Measurements from ENCODE around the gene MTHFSD. TPM values are rescaled to one million over a fixed set of nuclear protein-coding genes. Genes with fewer than 3 reads are reported as not detected.

The MTHFSD gene
- total RNA-seq, 2 donors from 2014 or later: 15.4 to 23.7 TPM

- intact Hi-C loops (cut with DNase I): no loop called here
- Histone ChIP-seq H3K27ac (no peak overlapping the region), H3K27me3 (no peaks in the 10 kb centered on the region), H3K9me3 (no peaks in the 10 kb centered on the region), H3K4me1 (no peaks in the 10 kb centered on the region), H3K36me3 (no peaks in the 10 kb centered on the region), H3K9ac (ENCODE audit: low read depth in 2 of 2, low read length in 2 of 2) (peak overlapping the region in 1 of 2 donors; percentile 18), H3K4me3 (no peak overlapping the region)
- no peak for DNase-seq
- TF ChIP-seq CTCF (IDR thresholded peaks at IDR 0.05): no peak
Observed at GRCh38 chr16:86531641-86532525, 23.2 kb downstream of the MTHFSD start.

GRCh38 chr16:86531191-86531545, 23.9 kb downstream of the MTHFSD start:
- no peak overlapping the region for H3K4me3 ChIP-seq
- no peak overlapping the region for H3K27ac ChIP-seq
- DNase-seq: peak; percentile 57
- no peak for TF ChIP-seq CTCF (IDR thresholded peaks at IDR 0.05)
- H3K4me1 ChIP-seq: no peaks in the 10 kb centered on the region
- H3K27me3 ChIP-seq: no peaks in the 10 kb centered on the region
- no peak overlapping the region for H3K9ac ChIP-seq (ENCODE audit: low read depth in 2 of 2, low read length in 2 of 2)
- H3K9me3 ChIP-seq: no peaks in the 10 kb centered on the region
- intact Hi-C loops (cut with DNase I): no loop called here
- no peaks in the 10 kb centered on the region for H3K36me3 ChIP-seq

- Histone ChIP-seq H3K9ac (ENCODE audit: low read depth in 2 of 2, low read length in 2 of 2) (no peak overlapping the region), H3K4me3 (no peak overlapping the region), H3K27ac (no peak overlapping the region), H3K4me1 (no peaks in the 10 kb centered on the region), H3K36me3 (no peaks in the 10 kb centered on the region), H3K27me3 (no peaks in the 10 kb centered on the region), H3K9me3 (no peaks in the 10 kb centered on the region)
- no peak for DNase-seq
- intact Hi-C loops (cut with DNase I): no loop called here
- no peak for TF ChIP-seq CTCF (IDR thresholded peaks at IDR 0.05)
Observed at GRCh38 chr16:86530251-86531190, 24.5 kb downstream of the MTHFSD start.

- Histone ChIP-seq H3K36me3 (no peaks in the 10 kb centered on the region), H3K27ac (no peak overlapping the region), H3K4me1 (no peaks in the 10 kb centered on the region), H3K4me3 (no peak overlapping the region), H3K9ac (ENCODE audit: low read depth in 2 of 2, low read length in 2 of 2) (no peak overlapping the region), H3K27me3 (no peaks in the 10 kb centered on the region), H3K9me3 (no peaks in the 10 kb centered on the region)
- intact Hi-C loops (cut with DNase I): loop anchor here (10.0 kb wide), 1 partner anchor 704 kb away; no protein-coding TSS in a partner anchor
- no peak for TF ChIP-seq CTCF (IDR thresholded peaks at IDR 0.05)
- no peak for DNase-seq
Observed at GRCh38 chr16:86529160-86529559, 25.9 kb downstream of the MTHFSD start.

- H3K36me3 ChIP-seq: no peaks in the 10 kb centered on the region
- no peak for TF ChIP-seq CTCF (IDR thresholded peaks at IDR 0.05)
- no peak overlapping the region for H3K4me3 ChIP-seq
- no peaks in the 10 kb centered on the region for H3K27me3 ChIP-seq
- H3K9ac ChIP-seq (ENCODE audit: low read depth in 2 of 2, low read length in 2 of 2): no peak overlapping the region
- intact Hi-C loops (cut with DNase I): loop anchor here (10.0 kb wide), 1 partner anchor 703 kb away; no protein-coding TSS in a partner anchor
- no peak for DNase-seq
- H3K9me3 ChIP-seq: no peaks in the 10 kb centered on the region
- no peak overlapping the region for H3K27ac ChIP-seq
- no peaks in the 10 kb centered on the region for H3K4me1 ChIP-seq
Observed at GRCh38 chr16:86528061-86528929, 26.7 kb downstream of the MTHFSD start.

Data from colonic mucosa (tissue), 4 donors.